Panc1 (cell line): ENCODE measurements around the gene RNF224. TPM values are rescaled to one million over a fixed set of nuclear protein-coding genes. Genes with fewer than 3 reads are reported as not detected.

Experiments
- ATAC-seq: fragments of 200-7000 bp; cut with Tn5 transposase; 2 replicates; pipeline ENCODE4 v1.9.1; 2020; ENCODE audit warnings: mild to moderate bottlenecking, moderate library complexity
- BruUV-seq: library from RNA; stranded (reverse); fragments of 400-500 nt; replicated peaks from 2 replicates; lab custom pipeline; 2021; lab: Mats Ljungman, UMichigan
- CTCF ChIA-PET: fragments of 300-600 bp; sonication (Branson Sonifier 250); formaldehyde crosslinking; loops from one replicate; lab custom pipeline; 2022; ENCODE audit warnings: antibody characterized with exemption; lab: Charles Lee
- POLR2A ChIA-PET: fragments of 300-600 bp; sonication (Branson Sonifier 250); formaldehyde crosslinking; loops from one replicate; lab custom pipeline; 2022; ENCODE audit warnings: antibody characterized with exemption; lab: Charles Lee
- DNase-seq: peaks from one replicate; pipeline ENCODE4 v3.0.0-alpha.2; 2010; ENCODE audit warnings: low read depth, low spot score
- H3K27ac ChIP-seq: 2 replicates; pipeline ENCODE4 v1.5.1; 2011; ENCODE audit warnings: mild to moderate bottlenecking, low read length, inconsistent platforms
- H3K27me3 ChIP-seq: fragments of 200-500 bp; sonication (Bioruptor generic); 2 replicates; pipeline ENCODE4 v1.6.0; 2014; ENCODE audit warnings: low read length, inconsistent platforms; ENCODE audit not compliant: control insufficient read depth, insufficient read depth
- H3K36me3 ChIP-seq: fragments of 200-500 bp; sonication (Bioruptor generic); 2 replicates; pipeline ENCODE4 v1.5.1; 2014; ENCODE audit warnings: inconsistent platforms, mild to moderate bottlenecking, low read length, moderate library complexity; ENCODE audit not compliant: control insufficient read depth, insufficient read depth
- H3K4me1 ChIP-seq: 2 replicates; pipeline ENCODE4 v1.5.1; 2011; ENCODE audit warnings: inconsistent platforms, mild to moderate bottlenecking, low read length, moderate library complexity; ENCODE audit not compliant: control insufficient read depth, insufficient read depth
- H3K4me3 ChIP-seq, 2 experiments: 2 replicates each; pipeline ENCODE4 v1.5.1; 2011 to 2012; ENCODE audit warnings: low read depth in 2 of 2, low read length in 2 of 2, mild to moderate bottlenecking in 2 of 2, inconsistent platforms in 1 of 2, moderate library complexity in 1 of 2
- H3K9me3 ChIP-seq: fragments of 200-500 bp; sonication (Bioruptor generic); 2 replicates; pipeline ENCODE4 v1.5.1; 2014; ENCODE audit warnings: low read depth, mild to moderate bottlenecking, inconsistent platforms, low read length, moderate library complexity; ENCODE audit not compliant: control insufficient read depth, insufficient read depth
- POLR2AphosphoS5 ChIP-seq: IDR thresholded peaks from 2 replicates; pipeline ENCODE4 v1.6.1; 2012; ENCODE audit warnings: mild to moderate bottlenecking, low read depth, low read length, moderate library complexity
- SIN3A ChIP-seq: IDR thresholded peaks from 2 replicates; pipeline ENCODE4 v1.6.1; 2012; ENCODE audit warnings: low read depth, mild to moderate bottlenecking, low read length, moderate library complexity, borderline replicate concordance; ENCODE audit not compliant: insufficient read depth
- TCF7L2 ChIP-seq: IDR thresholded peaks from 2 replicates; pipeline ENCODE4 v1.6.1; 2011; ENCODE audit warnings: mild to moderate bottlenecking, low read depth, low read length, inconsistent platforms
- in situ Hi-C: cut with HindIII; loops from 2 replicates; pipeline ENCODE4 v1.10.0; 2016; ENCODE audit warnings: low sequenced_read_pairs, low pct_unique_long_range_greater_than_20kb
- intact Hi-C: fragments of 100-400 bp; cut with micrococcal nuclease; formaldehyde crosslinking; loops from one replicate; pipeline ENCODE4 v1.10.0; 2022; ENCODE audit not compliant: unreplicated experiment
- total RNA-seq: library from RNA; stranded (reverse); gene quantifications from one replicate; pipeline ENCODE4 v1.2.1, GENCODE V29; 2021; ENCODE audit not compliant: unreplicated experiment
- TF ChIP-seq, protein P1 (sequence below), 2 experiments: IDR thresholded peaks; 2 replicates each; pipeline ENCODE4 v1.6.1; 2011 to 2012; ENCODE audit warnings: low read depth in 2 of 2, control low read depth in 1 of 2, low read length in 1 of 2, mild to moderate bottlenecking in 1 of 2, moderate library complexity in 1 of 2; ENCODE audit not compliant: insufficient read depth in 1 of 2
- TF ChIP-seq, protein P2 (sequence below): fragments of 450-650 bp; IDR thresholded peaks from 2 replicates; pipeline ENCODE4 v1.5.1; 2017; ENCODE audit warnings: mild to moderate bottlenecking

RNF224 gene
- total RNA-seq, 1 experiment from 2014 or later = 0.15 TPM

DNA sequence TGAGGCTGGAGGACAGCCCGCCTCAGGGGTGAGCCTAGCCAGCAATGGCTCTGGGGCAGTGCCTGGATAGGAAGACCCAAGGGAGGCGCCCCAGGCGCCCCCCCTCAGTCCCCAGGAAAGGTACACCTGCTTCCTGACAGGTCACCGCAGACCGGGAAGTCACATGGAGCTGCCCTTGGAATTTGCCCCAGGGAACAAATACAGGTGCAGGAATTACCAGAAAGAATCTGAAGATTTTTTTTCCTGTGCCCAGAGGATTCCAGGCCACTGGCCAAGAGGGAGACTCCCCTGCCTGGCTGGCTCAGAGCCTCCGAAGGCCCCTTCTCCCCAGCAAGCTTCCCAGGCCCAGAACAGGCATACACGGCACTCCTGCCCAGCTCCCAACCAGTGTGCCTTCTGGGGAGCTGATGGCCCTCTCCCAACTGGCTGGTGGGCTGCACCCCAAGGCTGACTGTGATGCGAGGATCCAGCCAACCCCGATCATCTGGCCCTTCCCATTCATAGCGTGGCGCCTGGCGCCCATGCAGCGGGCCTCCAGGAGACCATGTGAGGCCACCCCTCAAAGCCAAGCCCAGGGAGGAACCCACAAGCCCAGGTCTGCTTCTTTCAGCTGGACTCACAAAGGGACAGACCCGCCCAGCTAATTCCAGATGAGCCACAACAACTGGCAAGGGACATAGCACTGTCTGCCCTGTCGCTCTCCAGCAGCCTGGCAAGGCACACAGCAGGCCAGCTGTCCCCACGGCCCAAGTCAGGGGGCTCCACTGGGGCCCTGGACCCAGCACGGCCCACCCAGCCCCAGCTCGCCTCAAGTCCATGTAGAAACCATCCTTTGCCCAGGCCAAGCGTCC is 29.0 kb upstream of the RNF224 start:
- H3K27ac ChIP-seq = no peak overlapping the region
- DNase-seq = no peak
- no TSS peak for BruUV-seq
- H3K4me1 ChIP-seq = peaks cover 39% of the 10 kb centered on the region
- intact Hi-C loops (no loop called here), in situ Hi-C loops (no loop called here)
- H3K27me3 ChIP-seq = no peaks in the 10 kb centered on the region
- H3K4me3 ChIP-seq = peak overlapping the region; percentile 34 to 45
- POLR2A ChIA-PET = no interaction called here
- H3K9me3 ChIP-seq = no peaks in the 10 kb centered on the region
- CTCF ChIA-PET = interaction anchor here (1.5 kb wide), 1 partner anchor 9 kb away, joined by 4 read pairs; no protein-coding TSS in a partner anchor
- TF ChIP-seq TCF7L2 (no peak), POLR2AphosphoS5 (no peak), SIN3A (no peak)
- TF ChIP-seq, protein P1, sequence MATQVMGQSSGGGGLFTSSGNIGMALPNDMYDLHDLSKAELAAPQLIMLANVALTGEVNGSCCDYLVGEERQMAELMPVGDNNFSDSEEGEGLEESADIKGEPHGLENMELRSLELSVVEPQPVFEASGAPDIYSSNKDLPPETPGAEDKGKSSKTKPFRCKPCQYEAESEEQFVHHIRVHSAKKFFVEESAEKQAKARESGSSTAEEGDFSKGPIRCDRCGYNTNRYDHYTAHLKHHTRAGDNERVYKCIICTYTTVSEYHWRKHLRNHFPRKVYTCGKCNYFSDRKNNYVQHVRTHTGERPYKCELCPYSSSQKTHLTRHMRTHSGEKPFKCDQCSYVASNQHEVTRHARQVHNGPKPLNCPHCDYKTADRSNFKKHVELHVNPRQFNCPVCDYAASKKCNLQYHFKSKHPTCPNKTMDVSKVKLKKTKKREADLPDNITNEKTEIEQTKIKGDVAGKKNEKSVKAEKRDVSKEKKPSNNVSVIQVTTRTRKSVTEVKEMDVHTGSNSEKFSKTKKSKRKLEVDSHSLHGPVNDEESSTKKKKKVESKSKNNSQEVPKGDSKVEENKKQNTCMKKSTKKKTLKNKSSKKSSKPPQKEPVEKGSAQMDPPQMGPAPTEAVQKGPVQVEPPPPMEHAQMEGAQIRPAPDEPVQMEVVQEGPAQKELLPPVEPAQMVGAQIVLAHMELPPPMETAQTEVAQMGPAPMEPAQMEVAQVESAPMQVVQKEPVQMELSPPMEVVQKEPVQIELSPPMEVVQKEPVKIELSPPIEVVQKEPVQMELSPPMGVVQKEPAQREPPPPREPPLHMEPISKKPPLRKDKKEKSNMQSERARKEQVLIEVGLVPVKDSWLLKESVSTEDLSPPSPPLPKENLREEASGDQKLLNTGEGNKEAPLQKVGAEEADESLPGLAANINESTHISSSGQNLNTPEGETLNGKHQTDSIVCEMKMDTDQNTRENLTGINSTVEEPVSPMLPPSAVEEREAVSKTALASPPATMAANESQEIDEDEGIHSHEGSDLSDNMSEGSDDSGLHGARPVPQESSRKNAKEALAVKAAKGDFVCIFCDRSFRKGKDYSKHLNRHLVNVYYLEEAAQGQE (IDR thresholded peaks at IDR 0.05; ENCODE audit: insufficient read depth in 1 of 2, low read depth in 2 of 2, low read length in 1 of 2) = no peak
- TF ChIP-seq, protein P2, sequence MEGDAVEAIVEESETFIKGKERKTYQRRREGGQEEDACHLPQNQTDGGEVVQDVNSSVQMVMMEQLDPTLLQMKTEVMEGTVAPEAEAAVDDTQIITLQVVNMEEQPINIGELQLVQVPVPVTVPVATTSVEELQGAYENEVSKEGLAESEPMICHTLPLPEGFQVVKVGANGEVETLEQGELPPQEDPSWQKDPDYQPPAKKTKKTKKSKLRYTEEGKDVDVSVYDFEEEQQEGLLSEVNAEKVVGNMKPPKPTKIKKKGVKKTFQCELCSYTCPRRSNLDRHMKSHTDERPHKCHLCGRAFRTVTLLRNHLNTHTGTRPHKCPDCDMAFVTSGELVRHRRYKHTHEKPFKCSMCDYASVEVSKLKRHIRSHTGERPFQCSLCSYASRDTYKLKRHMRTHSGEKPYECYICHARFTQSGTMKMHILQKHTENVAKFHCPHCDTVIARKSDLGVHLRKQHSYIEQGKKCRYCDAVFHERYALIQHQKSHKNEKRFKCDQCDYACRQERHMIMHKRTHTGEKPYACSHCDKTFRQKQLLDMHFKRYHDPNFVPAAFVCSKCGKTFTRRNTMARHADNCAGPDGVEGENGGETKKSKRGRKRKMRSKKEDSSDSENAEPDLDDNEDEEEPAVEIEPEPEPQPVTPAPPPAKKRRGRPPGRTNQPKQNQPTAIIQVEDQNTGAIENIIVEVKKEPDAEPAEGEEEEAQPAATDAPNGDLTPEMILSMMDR = no peak
- no peaks in the 10 kb centered on the region for H3K36me3 ChIP-seq
- no peak for ATAC-seq

DNA sequence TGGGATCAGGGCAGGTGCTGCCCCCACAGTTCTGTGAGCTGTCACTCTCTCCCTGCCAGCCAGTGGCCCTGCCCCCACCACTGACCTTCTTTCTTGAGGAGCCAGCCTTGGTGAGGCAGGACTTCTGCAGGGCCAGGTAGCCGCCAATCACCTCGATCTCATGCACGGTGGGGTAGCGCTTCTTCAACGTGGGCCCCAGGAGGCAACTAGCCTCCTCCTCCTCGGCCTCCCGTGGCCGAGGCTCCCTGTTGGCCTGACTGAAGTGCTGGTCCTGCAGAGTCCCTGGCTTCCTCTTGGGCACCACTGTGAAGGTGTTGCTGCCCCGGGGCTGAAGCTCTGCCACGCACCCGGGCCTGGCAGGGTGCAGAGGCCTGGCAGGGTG is 28.4 kb upstream of the RNF224 start:
- H3K27ac ChIP-seq = peak overlapping the region; percentile 34; the same call in 1 of the 2 replicates
- ATAC-seq = no peak
- in situ Hi-C loops = no loop called here
- intact Hi-C loops = no loop called here
- no peaks in the 10 kb centered on the region for H3K9me3 ChIP-seq
- TF ChIP-seq, protein P1 (IDR thresholded peaks at IDR 0.05; ENCODE audit: insufficient read depth in 1 of 2, low read depth in 2 of 2, low read length in 1 of 2) = no peak
- TF ChIP-seq SIN3A = no peak
- no peak for TF ChIP-seq POLR2AphosphoS5
- TF ChIP-seq, protein P2 = no peak
- TF ChIP-seq TCF7L2 = no peak
- CTCF ChIA-PET = interaction anchor here (1.5 kb wide), 1 partner anchor 10 kb away, joined by 4 read pairs; no protein-coding TSS in a partner anchor
- POLR2A ChIA-PET = no interaction called here
- BruUV-seq = no TSS peak
- peak overlapping the region; percentile 34 to 45 for H3K4me3 ChIP-seq
- no peak for DNase-seq
- no peaks in the 10 kb centered on the region for H3K27me3 ChIP-seq
- H3K36me3 ChIP-seq = no peaks in the 10 kb centered on the region
- peaks cover 36% of the 10 kb centered on the region for H3K4me1 ChIP-seq
